ENCODE measurements around the gene DDX24. TPM values are rescaled to one million over a fixed set of nuclear protein-coding genes. Genes with fewer than 3 reads are reported as not detected.
A peak's percentile ranks its signal among the peaks of the same experiment; 100 is the strongest.

DDX24 gene
- total and polyA plus RNA-seq, 2 experiments from 2014 or later: 123 to 149 TPM

GRCh38 chr14:94059998-94060397, 21.0 kb downstream of the DDX24 start:
- no peak for DNase-seq
- Histone ChIP-seq H3F3A (ENCODE audit: insufficient read depth) (peaks cover 16% of the 10 kb centered on the region; the same call in 1 of the 2 replicates), H3K9me3 (ENCODE audit: low read depth) (no peaks in the 10 kb centered on the region), H3K36me3 (ENCODE audit: low read depth) (peaks cover 58% of the 10 kb centered on the region), H2AFZ (no peak overlapping the region), H3K4me3 (no peak overlapping the region), H3K27ac (no peak overlapping the region), H3K27me3 (replicated peaks; ENCODE audit: insufficient read depth) (no peaks in the 10 kb centered on the region), H3K4me2 (ENCODE audit: unreplicated experiment) (no peak overlapping the region), H3K79me2 (ENCODE audit: insufficient read depth) (peaks cover 95% of the 10 kb centered on the region), H3K4me1 (ENCODE audit: insufficient read depth) (peaks cover 18% of the 10 kb centered on the region), H4K20me1 (ENCODE audit: insufficient read depth) (peaks cover 17% of the 10 kb centered on the region; the same call in 1 of the 2 replicates), H3K9ac (no peak overlapping the region), H3K9me2 (ENCODE audit: insufficient read depth) (no peaks in the 10 kb centered on the region)
- WGBS, 2 experiments (ENCODE audit: low coverage in 1 of 2, low lambda C conversion rate in 2 of 2, missing lambda C conversion rate in 2 of 2): 81 to 85% methylated on average over 5 of the region's 5 CpGs
- in situ Hi-C loops (cut with MboI): no loop called here
- no peak for TF ChIP-seq EZH2 (IDR thresholded peaks at IDR 0.05; ENCODE audit: insufficient read depth, poor library complexity, severe bottlenecking)
- TF ChIP-seq EZH2phosphoT487 (IDR thresholded peaks at IDR 0.05; ENCODE audit: insufficient read depth, low read depth): no peak

GRCh38 chr14:94058674-94059138, 22.3 kb downstream of the DDX24 start:
- Histone ChIP-seq H3F3A (ENCODE audit: insufficient read depth) (peaks cover 16% of the 10 kb centered on the region; the same call in 1 of the 2 replicates), H3K79me2 (ENCODE audit: insufficient read depth) (peaks cover 82% of the 10 kb centered on the region), H2AFZ (no peak overlapping the region), H3K9me2 (ENCODE audit: insufficient read depth) (no peaks in the 10 kb centered on the region), H4K20me1 (ENCODE audit: insufficient read depth) (peaks cover 17% of the 10 kb centered on the region; the same call in 1 of the 2 replicates), H3K4me1 (ENCODE audit: insufficient read depth) (peaks cover 18% of the 10 kb centered on the region), H3K27me3 (replicated peaks; ENCODE audit: insufficient read depth) (no peaks in the 10 kb centered on the region), H3K27ac (no peak overlapping the region), H3K4me2 (ENCODE audit: unreplicated experiment) (no peak overlapping the region), H3K4me3 (no peak overlapping the region), H3K36me3 (ENCODE audit: low read depth) (peaks cover 65% of the 10 kb centered on the region), H3K9me3 (ENCODE audit: low read depth) (no peaks in the 10 kb centered on the region), H3K9ac (no peak overlapping the region)
- TF ChIP-seq EZH2phosphoT487 (IDR thresholded peaks at IDR 0.05; ENCODE audit: insufficient read depth, low read depth) (no peak), EZH2 (IDR thresholded peaks at IDR 0.05; ENCODE audit: insufficient read depth, poor library complexity, severe bottlenecking) (no peak)
- in situ Hi-C loops (cut with MboI): no loop called here
- WGBS, 2 experiments (ENCODE audit: low coverage in 1 of 2, low lambda C conversion rate in 2 of 2, missing lambda C conversion rate in 2 of 2): 94 to 99% methylated on average over 5 of the region's 5 CpGs
- DNase-seq: no peak

GRCh38 chr14:94058128-94058673, 22.8 kb downstream of the DDX24 start:
- H3K4me2 ChIP-seq (ENCODE audit: unreplicated experiment): no peak overlapping the region
- TF ChIP-seq EZH2phosphoT487 (IDR thresholded peaks at IDR 0.05; ENCODE audit: insufficient read depth, low read depth) (no peak), EZH2 (IDR thresholded peaks at IDR 0.05; ENCODE audit: insufficient read depth, poor library complexity, severe bottlenecking) (no peak)
- in situ Hi-C loops (cut with MboI): no loop called here
- peaks cover 17% of the 10 kb centered on the region; the same call in 1 of the 2 replicates for H4K20me1 ChIP-seq (ENCODE audit: insufficient read depth)
- H3K79me2 ChIP-seq (ENCODE audit: insufficient read depth): peaks cover 77% of the 10 kb centered on the region
- H3K4me1 ChIP-seq (ENCODE audit: insufficient read depth): peaks cover 13% of the 10 kb centered on the region
- peaks cover 13% of the 10 kb centered on the region; the same call in 1 of the 2 replicates for H3F3A ChIP-seq (ENCODE audit: insufficient read depth)
- H2AFZ ChIP-seq: no peak overlapping the region
- H3K36me3 ChIP-seq (ENCODE audit: low read depth): peaks cover 65% of the 10 kb centered on the region
- 97% methylated on average over 1 of the region's 1 CpG for WGBS, 2 experiments (ENCODE audit: low coverage in 1 of 2, low lambda C conversion rate in 2 of 2, missing lambda C conversion rate in 2 of 2)
- no peak overlapping the region for H3K9ac ChIP-seq
- H3K27ac ChIP-seq: no peak overlapping the region
- H3K9me3 ChIP-seq (ENCODE audit: low read depth): no peaks in the 10 kb centered on the region
- no peaks in the 10 kb centered on the region for H3K27me3 ChIP-seq (replicated peaks; ENCODE audit: insufficient read depth)
- H3K9me2 ChIP-seq (ENCODE audit: insufficient read depth): no peaks in the 10 kb centered on the region
- no peak overlapping the region for H3K4me3 ChIP-seq
- no peak for DNase-seq

- no peak overlapping the region for H3K27ac ChIP-seq
- no peaks in the 10 kb centered on the region for H3K9me3 ChIP-seq (ENCODE audit: low read depth)
- H3K79me2 ChIP-seq (ENCODE audit: insufficient read depth): peaks cover 64% of the 10 kb centered on the region
- DNase-seq: peak; percentile 16
- 90 to 91% methylated on average over 6 of the region's 6 CpGs for WGBS, 2 experiments (ENCODE audit: low coverage in 1 of 2, low lambda C conversion rate in 2 of 2, missing lambda C conversion rate in 2 of 2)
- no peaks in the 10 kb centered on the region for H3F3A ChIP-seq (ENCODE audit: insufficient read depth)
- no peak overlapping the region for H3K9ac ChIP-seq
- H3K9me2 ChIP-seq (ENCODE audit: insufficient read depth): no peaks in the 10 kb centered on the region
- H3K27me3 ChIP-seq (replicated peaks; ENCODE audit: insufficient read depth): no peaks in the 10 kb centered on the region
- peaks cover 69% of the 10 kb centered on the region for H3K36me3 ChIP-seq (ENCODE audit: low read depth)
- no peak overlapping the region for H3K4me2 ChIP-seq (ENCODE audit: unreplicated experiment)
- no peak overlapping the region for H2AFZ ChIP-seq
- in situ Hi-C loops (cut with MboI): no loop called here
- TF ChIP-seq EZH2phosphoT487 (IDR thresholded peaks at IDR 0.05; ENCODE audit: insufficient read depth, low read depth) (no peak), EZH2 (IDR thresholded peaks at IDR 0.05; ENCODE audit: insufficient read depth, poor library complexity, severe bottlenecking) (no peak)
- no peak overlapping the region for H3K4me3 ChIP-seq
- H4K20me1 ChIP-seq (ENCODE audit: insufficient read depth): peaks cover 10% of the 10 kb centered on the region; the same call in 1 of the 2 replicates
- H3K4me1 ChIP-seq (ENCODE audit: insufficient read depth): no peaks in the 10 kb centered on the region
Observed at GRCh38 chr14:94056579-94057308, 24.3 kb downstream of the DDX24 start.
